GM12891 (cell line): ENCODE results near the gene TCERG1L.

Experiments used
- DNase-seq: peaks from one replicate; pipeline ENCODE4 v3.0.0; 2011; ENCODE audit warnings: low spot score; ENCODE audit not compliant: insufficient read length
- FAIRE-seq: peaks from 2 replicates; lab custom pipeline; 2011; peaks lifted over from hg19 to GRCh38; lab: Jason Lieb, UNC
- PAX5 ChIP-seq: IDR thresholded peaks from 2 replicates; pipeline ENCODE4 v1.6.1; 2011; ENCODE audit warnings: low read length, moderate library complexity, mild to moderate bottlenecking; ENCODE audit not compliant: insufficient read depth, severe bottlenecking
- POLR2A ChIP-seq: IDR thresholded peaks from 2 replicates; pipeline ENCODE4 v1.6.1; 2011; ENCODE audit warnings: low read depth, low read length, control low read depth
- POLR2AphosphoS5 ChIP-seq: IDR thresholded peaks from 2 replicates; pipeline ENCODE4 v1.6.1; 2011; ENCODE audit warnings: low read depth, low read length, control low read depth
- POU2F2 ChIP-seq: IDR thresholded peaks from 2 replicates; pipeline ENCODE4 v1.6.1; 2011; ENCODE audit warnings: low read depth, mild to moderate bottlenecking, control low read depth, low read length, moderate library complexity
- SPI1 ChIP-seq: IDR thresholded peaks from 2 replicates; pipeline ENCODE4 v1.6.1; 2011; ENCODE audit warnings: low read depth, low read length, control low read depth
- TAF1 ChIP-seq: IDR thresholded peaks from 2 replicates; pipeline ENCODE4 v1.6.1; 2011; ENCODE audit warnings: low read depth, low read length, control low read depth

Gene TCERG1L

DNA sequence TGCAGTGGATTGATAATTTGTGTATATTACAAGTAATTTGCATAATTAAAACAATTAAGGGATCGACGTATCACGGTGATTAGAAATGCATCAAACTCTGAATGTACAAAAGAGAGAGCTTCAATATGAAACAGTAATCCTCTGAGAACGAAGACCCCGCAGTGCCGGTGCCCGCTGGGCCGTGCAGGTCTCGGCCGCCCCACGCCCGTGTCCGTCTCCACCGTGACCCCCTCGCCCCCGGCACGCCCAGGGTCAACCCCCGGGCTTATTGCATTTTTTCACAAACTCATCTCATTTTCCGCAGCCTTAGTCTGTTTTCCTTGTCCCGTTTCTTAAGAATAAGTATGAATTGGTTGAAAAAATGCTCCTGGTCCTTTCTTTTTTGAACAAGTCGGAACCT lies 218.6 kb downstream of the TCERG1L start:
- FAIRE-seq (no peak), DNase-seq (no peak)
- TF ChIP-seq TAF1 (no peak), POLR2A (no peak), PAX5 (no peak), POU2F2 (no peak), POLR2AphosphoS5 (no peak), SPI1 (no peak)

DNA sequence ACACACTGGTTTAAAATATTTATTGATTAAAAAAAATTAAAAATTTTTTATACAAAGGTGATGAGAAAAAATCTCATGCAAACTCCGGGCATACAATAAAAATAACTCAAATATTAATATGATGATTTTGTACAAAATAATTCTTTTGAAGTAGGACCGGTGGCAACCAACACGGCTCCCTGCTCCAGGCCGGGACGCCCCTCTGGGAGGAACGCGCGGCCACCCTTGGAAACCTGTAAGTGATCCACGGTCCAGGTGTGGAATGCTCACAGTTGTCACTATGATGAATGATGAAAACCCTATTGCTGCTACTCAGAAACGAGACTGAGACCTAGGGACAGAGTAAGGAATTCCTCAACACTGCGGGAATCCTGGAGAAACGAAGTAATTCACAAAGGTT lies 219.1 kb downstream of the TCERG1L start:
- no peak for TF ChIP-seq POLR2A
- no peak for TF ChIP-seq POU2F2
- no peak for TF ChIP-seq POLR2AphosphoS5
- no peak for TF ChIP-seq PAX5
- no peak for TF ChIP-seq SPI1
- TF ChIP-seq TAF1 = no peak
- no peak for FAIRE-seq

DNA sequence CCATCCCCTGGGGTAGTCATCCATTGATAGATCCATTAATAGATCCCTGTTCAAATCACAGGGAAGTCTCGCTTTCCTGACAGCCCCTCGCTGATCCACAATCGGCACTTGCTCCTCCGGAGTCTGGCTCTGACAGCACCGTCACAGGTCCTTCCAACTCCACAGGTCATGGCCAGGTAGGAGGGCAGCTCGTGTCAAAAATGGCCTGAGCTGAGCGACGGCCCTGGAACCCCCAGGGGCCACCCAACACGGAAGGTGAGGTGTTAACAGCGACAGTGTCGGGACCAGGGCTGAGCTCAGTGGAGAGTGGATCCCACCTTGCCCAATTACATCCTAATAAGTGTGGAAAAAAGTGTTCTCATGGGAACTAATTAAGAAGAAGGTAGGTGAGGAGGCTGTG lies 219.8 kb downstream of the TCERG1L start:
- DNase-seq (no peak), FAIRE-seq (no peak)
- no peak for TF ChIP-seq SPI1
- no peak for TF ChIP-seq TAF1
- no peak for TF ChIP-seq POLR2A
- TF ChIP-seq PAX5 = no peak
- TF ChIP-seq POLR2AphosphoS5 = no peak

More for the DNA sequence above, 219.1 kb downstream of the TCERG1L start:
- no peak for DNase-seq

DNA sequence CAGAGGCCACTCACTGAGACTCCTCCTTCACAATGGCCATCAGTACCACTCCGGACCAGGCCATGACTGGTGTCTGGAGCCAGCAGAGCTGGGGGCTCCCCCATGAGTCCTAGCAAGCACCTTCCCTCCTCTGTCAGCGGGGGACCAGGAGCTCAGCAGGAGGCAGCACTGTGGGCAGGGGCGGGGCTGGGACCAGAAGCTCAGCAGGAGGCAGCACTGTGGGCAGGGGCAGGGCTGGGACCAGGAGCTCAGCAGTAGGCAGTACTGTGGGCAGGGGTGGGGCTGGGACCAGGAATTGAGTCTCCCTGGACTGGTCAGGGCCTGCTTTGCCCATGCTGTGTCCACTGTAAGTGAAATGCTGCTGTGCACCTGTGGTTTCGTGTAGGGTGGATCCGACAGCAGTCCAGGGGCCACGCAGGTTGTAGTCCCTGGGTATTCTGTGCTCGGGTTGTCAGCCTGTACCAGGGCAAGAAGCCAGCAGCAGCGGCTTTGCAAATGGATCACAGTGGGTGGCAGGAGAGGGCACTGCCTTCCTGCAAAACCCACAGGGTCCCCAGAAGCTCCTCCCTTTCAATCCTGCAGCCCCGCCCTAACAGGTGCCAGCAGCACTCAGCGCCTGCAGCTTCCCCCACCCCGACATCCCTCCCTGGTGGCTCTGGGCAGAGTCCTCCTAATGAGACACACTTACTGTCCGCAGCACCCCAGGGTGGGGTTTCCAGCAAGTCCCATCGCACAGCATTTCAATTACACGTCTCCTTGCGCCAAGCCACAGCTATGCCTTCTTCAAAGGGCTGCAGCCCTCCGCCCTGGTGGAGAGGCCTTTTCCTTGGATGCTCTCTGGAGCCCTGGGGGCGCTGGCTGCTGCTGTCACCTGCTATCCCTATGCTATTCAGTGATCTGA lies 220.5 kb downstream of the TCERG1L start:
- TF ChIP-seq POU2F2 (no peak), PAX5 (no peak), SPI1 (no peak), POLR2AphosphoS5 (no peak), TAF1 (no peak), POLR2A (no peak)
- FAIRE-seq (no peak), DNase-seq (no peak)

DNA sequence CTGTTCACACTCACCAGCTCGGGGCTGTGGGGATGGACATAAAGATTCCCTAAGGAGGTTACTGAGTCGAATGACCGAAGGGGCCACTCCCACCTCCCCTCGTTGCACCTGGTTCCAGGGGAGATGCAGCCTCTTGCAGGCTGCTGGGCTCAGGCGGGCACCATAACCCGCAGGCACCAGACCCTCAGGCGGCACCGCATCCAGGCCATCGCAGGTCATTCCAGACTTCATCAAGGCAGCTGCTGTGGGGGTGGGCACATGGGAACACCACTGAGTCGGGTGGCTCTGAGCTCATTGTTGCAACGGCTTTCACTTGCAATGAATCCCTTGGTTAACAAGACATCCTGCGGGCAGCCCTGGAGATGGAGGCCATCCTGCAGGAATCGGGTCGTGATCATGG lies 221.7 kb downstream of the TCERG1L start:
- TF ChIP-seq TAF1 (no peak), PAX5 (no peak), POU2F2 (no peak), POLR2A (no peak), SPI1 (no peak), POLR2AphosphoS5 (no peak)
- DNase-seq (no peak), FAIRE-seq (no peak)

DNA sequence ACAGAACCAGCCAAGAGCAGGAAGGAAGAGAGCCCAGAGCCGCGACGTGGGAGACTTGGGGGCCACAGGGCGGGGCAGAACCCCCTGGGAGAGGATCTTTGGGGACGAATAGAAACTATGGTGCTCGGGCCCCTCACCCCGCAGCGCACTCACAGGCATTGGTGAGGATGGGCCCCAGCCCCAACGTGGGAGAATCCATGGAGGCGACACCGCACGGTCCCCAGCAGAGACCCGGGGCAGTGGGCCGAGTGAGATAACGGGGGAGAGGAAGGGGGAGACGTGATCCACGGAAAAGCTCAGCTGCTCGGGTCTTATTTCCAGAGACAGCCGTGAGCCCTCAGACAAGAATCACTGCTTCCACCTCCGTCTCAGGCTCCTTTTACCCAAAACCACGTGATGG lies 222.4 kb downstream of the TCERG1L start:
- FAIRE-seq (no peak), DNase-seq (no peak)
- TF ChIP-seq POLR2A (no peak), POLR2AphosphoS5 (no peak), PAX5 (no peak), POU2F2 (no peak)

DNA sequence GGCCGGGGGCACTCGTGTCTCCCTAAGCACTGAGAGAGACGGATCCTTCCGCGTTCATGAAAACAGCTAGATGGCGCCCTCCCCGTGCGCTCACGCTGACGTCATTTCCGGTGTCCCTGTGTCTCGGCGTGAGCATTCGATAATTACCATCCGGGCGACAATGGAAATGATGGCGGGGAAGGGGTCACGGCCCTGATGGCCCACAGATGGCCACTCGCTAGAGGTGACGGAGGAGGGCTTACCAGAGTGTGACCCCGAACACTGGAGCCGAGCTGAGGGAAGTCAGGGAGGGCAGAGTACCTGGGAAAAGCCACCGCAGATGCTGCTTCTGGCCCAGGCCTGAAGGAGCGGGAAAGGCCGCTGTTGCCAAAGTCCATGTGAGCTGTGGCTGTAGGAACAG lies 222.9 kb downstream of the TCERG1L start:
- DNase-seq = no peak
- FAIRE-seq = no peak
- no peak for TF ChIP-seq POU2F2
- TF ChIP-seq POLR2AphosphoS5 = no peak
- TF ChIP-seq PAX5 = no peak
- TF ChIP-seq POLR2A = no peak
- no peak for TF ChIP-seq TAF1
- no peak for TF ChIP-seq SPI1

DNA sequence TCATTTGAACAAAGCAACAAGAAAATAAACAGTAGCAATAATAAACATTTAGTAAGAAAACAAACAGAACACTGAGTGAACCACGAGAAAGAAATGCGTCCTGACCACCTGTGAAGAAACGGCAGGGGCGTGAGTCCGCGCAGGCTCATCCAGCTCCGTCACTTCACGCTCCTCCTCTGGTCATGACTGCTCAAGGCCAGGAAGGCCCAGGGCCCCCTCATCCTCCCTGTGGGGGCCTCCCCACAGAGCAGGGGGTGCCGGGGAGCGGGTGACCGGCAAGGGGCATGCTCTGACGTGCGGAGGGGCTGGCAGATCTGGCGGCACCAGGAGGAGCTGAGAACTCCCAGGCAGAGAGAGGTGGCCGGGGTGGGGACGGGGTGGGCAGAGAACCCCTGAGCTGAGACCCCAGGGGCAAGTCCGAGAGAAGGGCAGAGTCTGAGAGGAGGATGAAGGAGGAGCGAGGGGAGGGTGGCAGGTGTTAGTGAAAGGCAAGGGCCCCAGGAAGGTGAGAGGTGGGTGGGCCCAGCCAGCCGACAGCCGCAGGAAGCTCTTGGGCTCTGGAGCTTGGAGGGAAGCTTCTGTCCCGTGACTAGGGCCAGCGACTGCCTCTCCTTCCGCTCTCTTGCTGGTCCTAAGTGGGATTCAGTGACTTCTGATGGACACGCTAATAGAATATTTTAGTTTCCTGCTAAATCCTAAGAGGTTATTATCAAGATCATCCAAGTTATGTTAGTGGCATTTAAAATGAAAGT lies 223.9 kb downstream of the TCERG1L start:
- no peak for DNase-seq
- no peak for FAIRE-seq
- no peak for TF ChIP-seq POU2F2
- TF ChIP-seq SPI1 = no peak
- no peak for TF ChIP-seq TAF1
- TF ChIP-seq POLR2A = no peak

DNA sequence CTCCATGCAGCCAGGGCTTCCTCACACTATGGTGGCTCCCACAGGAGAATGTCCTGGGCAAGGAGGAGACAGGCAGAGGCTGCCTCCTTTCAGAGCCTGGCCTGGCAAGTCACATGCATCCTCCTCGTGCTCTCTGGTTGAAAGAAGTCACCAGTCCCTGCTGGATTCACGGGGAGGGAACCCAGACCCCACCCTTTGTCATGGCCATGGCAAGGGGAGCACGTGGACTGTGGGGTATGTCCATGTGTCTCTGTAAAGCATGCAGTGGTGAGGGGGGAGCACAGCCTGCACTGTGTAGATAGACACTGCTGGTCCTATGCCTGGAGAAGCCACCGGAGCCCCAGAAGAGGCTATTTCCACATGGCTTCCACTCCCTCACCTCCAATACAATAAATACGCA lies 225.0 kb downstream of the TCERG1L start:
- DNase-seq (no peak), FAIRE-seq (no peak)
- TF ChIP-seq POU2F2 (no peak), POLR2AphosphoS5 (no peak), TAF1 (no peak), SPI1 (no peak), POLR2A (no peak), PAX5 (no peak)
